Large intestine (tissue), 3 donors: ENCODE measurements around the gene VSIG10. TPM values are rescaled to one million over a fixed set of nuclear protein-coding genes. Genes with fewer than 3 reads are reported as not detected.

Source experiments
- DNase-seq, 2 donors: peaks; one replicate each; pipeline versions ENCODE4 v3.0.0 to v3.0.0-alpha.2; 2013
- H3K27ac ChIP-seq: one replicate; pipeline ENCODE4 v1.5.1; 2013; ENCODE audit warnings: low read length
- H3K27me3 ChIP-seq: 2 replicates; pipeline ENCODE4 v1.6.1; 2013; ENCODE audit warnings: low read length; ENCODE audit not compliant: control insufficient read depth, insufficient read depth
- H3K36me3 ChIP-seq: 2 replicates; pipeline ENCODE4 v1.6.1; 2013; ENCODE audit warnings: low read length; ENCODE audit not compliant: control insufficient read depth, insufficient read depth
- H3K4me1 ChIP-seq: one replicate; pipeline ENCODE4 v1.6.1; 2013; ENCODE audit warnings: low read length; ENCODE audit not compliant: control insufficient read depth, insufficient read depth
- H3K4me3 ChIP-seq: one replicate; pipeline ENCODE4 v1.5.1; 2013; ENCODE audit warnings: low read length
- H3K9me3 ChIP-seq: one replicate; pipeline ENCODE4 v1.6.1; 2013; ENCODE audit warnings: mild to moderate bottlenecking, low read depth, low read length, moderate library complexity; ENCODE audit not compliant: control insufficient read depth
- WGBS: methylation state at CpG from one replicate; pipeline ENCODE4 v1.1.5; 2013; ENCODE audit warnings: low lambda C conversion rate; ENCODE audit not compliant: insufficient coverage; 5-methylcytosine and 5-hydroxymethylcytosine counted together
- polyA plus RNA-seq: library from polyadenylated mRNA; unstranded; fragments of 120-200 nt; gene quantifications from one replicate; pipeline ENCODE4 v1.2.1, GENCODE V29; 2013

The VSIG10 gene
- polyA plus RNA-seq, 1 donor = 19.6 TPM

DNA sequence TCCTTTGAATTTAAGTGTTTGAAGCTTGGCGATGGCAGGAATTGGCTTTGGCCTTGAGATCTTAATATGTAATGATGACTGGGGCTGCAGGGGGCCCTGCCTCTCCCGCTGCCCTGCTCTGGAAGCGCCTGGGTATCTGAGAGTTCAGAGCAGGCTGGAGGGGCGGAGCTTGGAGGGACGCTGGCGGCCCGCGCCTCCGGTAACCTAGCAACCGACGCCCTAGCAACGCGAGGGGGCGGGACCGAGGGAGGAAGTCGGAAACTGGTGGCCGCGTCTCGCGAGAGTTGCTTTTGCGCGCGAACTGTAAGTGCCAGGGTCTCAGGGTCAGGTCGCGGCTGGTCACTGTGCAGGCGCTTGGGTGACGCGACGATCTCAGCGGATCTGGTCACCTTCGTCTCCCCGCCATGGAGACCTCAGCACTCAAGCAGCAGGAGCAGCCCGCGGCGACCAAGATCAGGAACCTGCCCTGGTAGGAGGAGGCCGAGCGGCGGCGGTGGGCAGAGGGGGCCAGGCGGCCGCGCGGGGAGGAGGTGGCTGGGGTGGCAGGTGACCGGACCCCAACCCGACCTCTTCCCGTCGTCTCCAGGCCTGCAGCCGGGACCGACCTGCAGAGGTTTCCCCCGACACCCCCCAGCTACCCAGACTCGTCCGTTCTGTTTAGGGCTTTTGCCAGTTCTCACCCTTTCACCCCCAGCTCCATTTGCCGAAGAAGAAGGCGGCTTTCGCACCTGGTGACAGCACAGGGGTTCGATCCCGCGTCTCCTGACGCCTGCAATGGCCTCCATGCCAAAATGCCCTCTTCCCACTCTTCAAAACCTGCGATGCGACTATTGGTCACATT, 87.2 kb downstream of the VSIG10 start, which contains the start of gene RFC5:
Gene RFC5 (plus strand): TSS at position 280 of the 841 bp plus-strand sequence. CDS start 125 bp downstream, at position 405.
- Histone ChIP-seq H3K4me3 (peak within 1 kb of the TSS; percentile 82), H3K4me1 (no peaks in the 10 kb centered on the region), H3K27ac (no peak within 1 kb of the TSS), H3K9me3 (no peaks in the 10 kb centered on the region), H3K27me3 (no peaks in the 10 kb centered on the region), H3K36me3 (peaks cover 21% of the 10 kb centered on the region)
- no CpG with 5 or more reads among the region's 61 CpGs for WGBS
- DNase-seq = peak; percentile 96 to 97

DNA sequence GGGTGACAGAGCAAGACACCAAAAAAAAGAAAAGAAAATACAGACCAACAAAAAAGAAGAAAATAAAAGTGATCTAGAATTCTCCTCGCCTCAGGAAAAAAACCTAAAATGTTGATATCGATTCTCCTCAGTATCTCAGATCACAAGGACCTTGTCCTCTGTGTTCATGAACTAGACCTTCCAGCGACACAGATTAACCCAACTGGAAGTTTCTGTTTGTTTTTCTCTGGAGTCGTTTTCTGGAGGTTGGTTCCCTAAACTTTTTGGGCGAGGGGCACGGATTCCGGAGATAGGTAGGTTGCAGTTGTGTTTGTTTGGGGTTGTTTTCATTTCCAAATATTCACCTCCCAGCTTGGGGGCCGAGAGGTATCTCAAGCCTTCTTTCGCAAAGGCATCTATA, 87.9 kb downstream of the VSIG10 start:
- 25% methylated on average over 2 of the region's 9 CpGs for WGBS
- no peak overlapping the region for H3K27ac ChIP-seq
- peaks cover 15% of the 10 kb centered on the region for H3K36me3 ChIP-seq
- H3K9me3 ChIP-seq = no peaks in the 10 kb centered on the region
- no peaks in the 10 kb centered on the region for H3K27me3 ChIP-seq
- H3K4me3 ChIP-seq = peak overlapping the region; percentile 82
- no peak for DNase-seq
- H3K4me1 ChIP-seq = no peaks in the 10 kb centered on the region

DNA sequence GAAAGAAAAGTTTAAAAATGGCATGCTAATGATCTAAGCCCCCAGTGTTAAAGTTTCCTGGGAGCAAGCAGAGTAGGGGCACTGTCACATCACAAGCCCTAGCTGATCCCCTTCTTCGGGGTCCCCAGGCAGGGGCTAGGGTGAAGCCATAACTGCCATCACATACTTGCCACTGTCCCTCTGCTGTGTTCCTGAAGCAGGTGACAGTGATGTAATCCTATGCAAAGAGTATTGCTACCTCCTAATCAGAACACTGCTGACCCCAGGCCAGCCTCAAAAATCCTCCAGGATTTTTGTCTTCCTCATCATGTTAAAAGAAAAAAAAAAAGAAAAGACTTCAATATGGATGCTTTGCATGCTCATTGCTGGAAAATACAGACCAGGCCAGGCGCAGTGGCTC, 88.5 kb downstream of the VSIG10 start:
- no peak overlapping the region for H3K4me3 ChIP-seq
- no peaks in the 10 kb centered on the region for H3K4me1 ChIP-seq
- no CpG with 5 or more reads among the region's 2 CpGs for WGBS
- no peaks in the 10 kb centered on the region for H3K9me3 ChIP-seq
- no peaks in the 10 kb centered on the region for H3K27me3 ChIP-seq
- DNase-seq = no peak
- no peak overlapping the region for H3K27ac ChIP-seq
- H3K36me3 ChIP-seq = peaks cover 12% of the 10 kb centered on the region

Other genes with a start within 250 kb of the VSIG10 start
- 0.61 TPM for gene KSR2, start 135.0 kb downstream of the VSIG10 start, polyA plus RNA-seq
- 22.2 TPM for gene RFC5, start 87.3 kb downstream of the VSIG10 start, polyA plus RNA-seq
- 68.1 TPM for gene WSB2, start 42.8 kb downstream of the VSIG10 start, polyA plus RNA-seq
- 252 TPM for gene PEBP1, start 32.1 kb upstream of the VSIG10 start, polyA plus RNA-seq